Measurements from ENCODE around the gene SLC6A6. TPM values are rescaled to one million over a fixed set of nuclear protein-coding genes. Genes with fewer than 3 reads are reported as not detected.
A peak's percentile ranks its signal among the peaks of the same experiment; 100 is the strongest.
"Not testable (repeated sequence)": the region's sequence is repeated elsewhere in the genome, so short reads cannot be mapped to it uniquely, and the experiment has no call there.

The SLC6A6 gene
- total RNA-seq, 4 donors from 2014 or later: 15.4 to 37.6 (median 20.9) TPM

GRCh38 chr3:14435175-14436014 is 33.0 kb downstream of the SLC6A6 start:
- peaks cover 0 to 89% (median 37%) of the 10 kb centered on the region in 3 donors for H3K4me1 ChIP-seq
- WGBS, 2 donors (ENCODE audit: low coverage in 1 of 2): 67 to 100% methylated on average over 3 to 11 of the region's 18 CpGs
- TF ChIP-seq POLR2A (IDR thresholded peaks at IDR 0.05) (no peak), POLR2AphosphoS5 (IDR thresholded peaks at IDR 0.05) (peak; percentile 22), CTCF (IDR thresholded peaks at IDR 0.05) (no peak), EP300 (IDR thresholded peaks at IDR 0.05) (no peak)
- ATAC-seq: no peak
- H3K27ac ChIP-seq: peak overlapping the region in 3 of 4 donors; percentile 28 to 37 (median 35)
- H3K4me3 ChIP-seq: no peak overlapping the region
- no peaks in the 10 kb centered on the region for H3K36me3 ChIP-seq
- H3K9me3 ChIP-seq: no peaks in the 10 kb centered on the region
- H3K27me3 ChIP-seq: no peaks in the 10 kb centered on the region

- H3K27ac ChIP-seq: peak overlapping the region in 1 of 4 donors; percentile 8
- H3K9me3 ChIP-seq: no peaks in the 10 kb centered on the region
- H3K27me3 ChIP-seq: no peaks in the 10 kb centered on the region
- peaks cover 0 to 89% (median 37%) of the 10 kb centered on the region in 3 donors for H3K4me1 ChIP-seq
- no peak overlapping the region for H3K4me3 ChIP-seq
- no peak for ATAC-seq
- no peaks in the 10 kb centered on the region for H3K36me3 ChIP-seq
- TF ChIP-seq POLR2AphosphoS5 (IDR thresholded peaks at IDR 0.05) (no peak), POLR2A (IDR thresholded peaks at IDR 0.05) (no peak), EP300 (IDR thresholded peaks at IDR 0.05) (no peak), CTCF (IDR thresholded peaks at IDR 0.05) (no peak)
These were observed 34.5 kb downstream of the SLC6A6 start for GRCh38 chr3:14436954-14437281.

- H3K9me3 ChIP-seq, H3K27me3 ChIP-seq, H3K36me3 ChIP-seq, ATAC-seq, H3K27ac ChIP-seq, H3K4me3 ChIP-seq: not testable (repeated sequence)
- peaks cover 0 to 89% (median 30%) of the 10 kb centered on the region in 3 donors for H3K4me1 ChIP-seq
- WGBS, 2 donors (ENCODE audit: low coverage in 1 of 2): 83 to 98% methylated on average over 7 of the region's 8 CpGs
These were observed 35.3 kb downstream of the SLC6A6 start for GRCh38 chr3:14437705-14438104.

- no peak overlapping the region for H3K27ac ChIP-seq
- no peaks in the 10 kb centered on the region for H3K36me3 ChIP-seq
- no peaks in the 10 kb centered on the region for H3K27me3 ChIP-seq
- peaks cover 0 to 90% (median 28%) of the 10 kb centered on the region in 3 donors for H3K4me1 ChIP-seq
- no peaks in the 10 kb centered on the region for H3K9me3 ChIP-seq
- TF ChIP-seq EP300 (IDR thresholded peaks at IDR 0.05) (no peak), CTCF (IDR thresholded peaks at IDR 0.05) (no peak), POLR2AphosphoS5 (IDR thresholded peaks at IDR 0.05) (no peak), POLR2A (IDR thresholded peaks at IDR 0.05) (no peak)
- ATAC-seq: no peak
- 100% methylated on average over 1 to 2 of the region's 3 CpGs for WGBS, 2 donors (ENCODE audit: low coverage in 1 of 2)
- no peak overlapping the region for H3K4me3 ChIP-seq
These were observed 35.9 kb downstream of the SLC6A6 start for GRCh38 chr3:14438262-14438661.

GRCh38 chr3:14438929-14439328 is 36.5 kb downstream of the SLC6A6 start:
- 60 to 100% methylated on average over 3 to 5 of the region's 6 CpGs for WGBS, 2 donors (ENCODE audit: low coverage in 1 of 2)
- Histone ChIP-seq H3K4me1 (peaks cover 0 to 85% (median 28%) of the 10 kb centered on the region in 3 donors), H3K9me3 (no peaks in the 10 kb centered on the region), H3K27me3 (no peaks in the 10 kb centered on the region), H3K4me3 (no peak overlapping the region), H3K36me3 (peaks cover 0 to 4% of the 10 kb centered on the region in 2 donors), H3K27ac (no peak overlapping the region)
- ATAC-seq: no peak
- TF ChIP-seq POLR2AphosphoS5 (IDR thresholded peaks at IDR 0.05) (no peak), CTCF (IDR thresholded peaks at IDR 0.05) (no peak), EP300 (IDR thresholded peaks at IDR 0.05) (no peak), POLR2A (IDR thresholded peaks at IDR 0.05) (no peak)

Measured in gastroesophageal sphincter (tissue), 4 donors.